Measurements from ENCODE around the gene ABAT.
"Not testable (repeated sequence)": the region's sequence is repeated elsewhere in the genome, so short reads cannot be mapped to it uniquely, and the experiment has no call there.

Gene ABAT

GRCh38 chr16:8773537-8773936 lies 99.1 kb downstream of the ABAT start:
- FAIRE-seq: no peak

GRCh38 chr16:8774208-8774607 lies 99.8 kb downstream of the ABAT start:
- FAIRE-seq: no peak

More at GRCh38 chr16:8773537-8773936, 99.1 kb downstream of the ABAT start:
- DNase-seq (ENCODE audit: insufficient read length, low spot score): no peak

GRCh38 chr16:8775359-8775758 lies 100.9 kb downstream of the ABAT start:
- DNase-seq (ENCODE audit: insufficient read length, low spot score): no peak
- FAIRE-seq: no peak

More at GRCh38 chr16:8774208-8774607, 99.8 kb downstream of the ABAT start:
- no peak for DNase-seq (ENCODE audit: insufficient read length, low spot score)

GRCh38 chr16:8776129-8776584 lies 101.7 kb downstream of the ABAT start:
- DNase-seq (ENCODE audit: insufficient read length, low spot score) (no peak), FAIRE-seq (no peak)

GRCh38 chr16:8777217-8777616 lies 102.8 kb downstream of the ABAT start:
- no peak for DNase-seq (ENCODE audit: insufficient read length, low spot score)
- FAIRE-seq: no peak

GRCh38 chr16:8781797-8782196 lies 107.4 kb downstream of the ABAT start:
- no peak for DNase-seq (ENCODE audit: insufficient read length, low spot score)

GRCh38 chr16:8782673-8783072 lies 108.3 kb downstream of the ABAT start:
- FAIRE-seq (no peak), DNase-seq (ENCODE audit: insufficient read length, low spot score) (no peak)

More at GRCh38 chr16:8781797-8782196, 107.4 kb downstream of the ABAT start:
- FAIRE-seq: no peak

GRCh38 chr16:8785408-8785807 lies 111.0 kb downstream of the ABAT start:
- no peak for FAIRE-seq
- no peak for DNase-seq (ENCODE audit: insufficient read length, low spot score)

- FAIRE-seq: not testable (repeated sequence)
These were observed 111.9 kb downstream of the ABAT start for GRCh38 chr16:8786316-8786715.

GRCh38 chr16:8788578-8789172 lies 114.3 kb downstream of the ABAT start:
- no peak for FAIRE-seq
- DNase-seq (ENCODE audit: insufficient read length, low spot score): no peak

More at GRCh38 chr16:8786316-8786715, 111.9 kb downstream of the ABAT start:
- not testable (repeated sequence) for DNase-seq (ENCODE audit: insufficient read length, low spot score)

GRCh38 chr16:8795091-8795490 lies 120.7 kb downstream of the ABAT start:
- no peak for DNase-seq (ENCODE audit: insufficient read length, low spot score)
- FAIRE-seq: no peak

GRCh38 chr16:8795818-8796217 lies 121.4 kb downstream of the ABAT start:
- no peak for FAIRE-seq
- DNase-seq (ENCODE audit: insufficient read length, low spot score): no peak

- DNase-seq (ENCODE audit: insufficient read length, low spot score): no peak
- FAIRE-seq: no peak
These were observed 122.3 kb downstream of the ABAT start for GRCh38 chr16:8796469-8797363.

- DNase-seq (ENCODE audit: insufficient read length, low spot score) (peak; percentile 99), FAIRE-seq (peak; percentile 85)
These were observed 123.2 kb downstream of the ABAT start, which contains the start of the genes PMM2 and TMEM186 for GRCh38 chr16:8797364-8798173. Gene PMM2 (plus strand): TSS chr16:8797839. CDS start chr16:8797883, 44 bp downstream. Gene TMEM186 (minus strand): TSS chr16:8797639. CDS start chr16:8797614, 25 bp downstream.

GRCh38 chr16:8798174-8798527 lies 123.7 kb downstream of the ABAT start:
- no peak for FAIRE-seq
- DNase-seq (ENCODE audit: insufficient read length, low spot score): no peak

GRCh38 chr16:8798535-8799157 lies 124.2 kb downstream of the ABAT start:
- DNase-seq (ENCODE audit: insufficient read length, low spot score): no peak

GRCh38 chr16:8801701-8802100 lies 127.3 kb downstream of the ABAT start:
- FAIRE-seq (no peak), DNase-seq (ENCODE audit: insufficient read length, low spot score) (no peak)

More at GRCh38 chr16:8798535-8799157, 124.2 kb downstream of the ABAT start:
- FAIRE-seq: no peak

GRCh38 chr16:8803733-8804132 lies 129.3 kb downstream of the ABAT start:
- FAIRE-seq; DNase-seq (ENCODE audit: insufficient read length, low spot score): not testable (repeated sequence)

GRCh38 chr16:8804313-8804712 lies 129.9 kb downstream of the ABAT start:
- no peak for FAIRE-seq

GRCh38 chr16:8806272-8806983 lies 132.0 kb downstream of the ABAT start:
- DNase-seq (ENCODE audit: insufficient read length, low spot score) (no peak), FAIRE-seq (no peak)

More at GRCh38 chr16:8804313-8804712, 129.9 kb downstream of the ABAT start:
- no peak for DNase-seq (ENCODE audit: insufficient read length, low spot score)
